Smooth muscle cell (in vitro differentiated cells): ENCODE data around the gene PAK6. TPM values are rescaled to one million over a fixed set of nuclear protein-coding genes. Genes with fewer than 3 reads are reported as not detected.

ENCODE experiments used
- DNase-seq: peaks from one replicate; lab custom pipeline; 2025; ENCODE audit not compliant: unreplicated experiment; lab: John Stamatoyannopoulos, UW
- H2AFZ ChIP-seq: fragments of 200-600 bp; sonication (generic); 2 replicates; pipeline ENCODE4 v1.6.0; 2016; ENCODE audit warnings: antibody characterized with exemption, low read depth, mild to moderate bottlenecking
- H3F3A ChIP-seq: fragments of 200-600 bp; sonication (generic); 2 replicates; pipeline ENCODE4 v1.6.0; 2017; ENCODE audit warnings: antibody characterized with exemption, low read depth
- H3K27ac ChIP-seq: fragments of 200-600 bp; sonication (generic); 2 replicates; pipeline ENCODE4 v1.5.1; 2016; ENCODE audit warnings: low read depth, mild to moderate bottlenecking
- H3K27me3 ChIP-seq: fragments of 200-600 bp; sonication (generic); 2 replicates; pipeline ENCODE4 v1.6.1; 2016; ENCODE audit warnings: low read depth, mild to moderate bottlenecking
- H3K36me3 ChIP-seq: fragments of 200-600 bp; sonication (generic); 2 replicates; pipeline ENCODE4 v1.5.1; 2016; ENCODE audit warnings: low read depth
- H3K4me1 ChIP-seq: fragments of 200-600 bp; sonication (generic); 2 replicates; pipeline ENCODE4 v1.5.1; 2016; ENCODE audit warnings: low read depth
- H3K4me2 ChIP-seq: fragments of 200-600 bp; sonication (generic); 2 replicates; pipeline ENCODE4 v1.6.0; 2016; ENCODE audit warnings: mild to moderate bottlenecking
- H3K4me3 ChIP-seq: fragments of 200-600 bp; sonication (generic); 2 replicates; pipeline ENCODE4 v1.5.1; 2016; ENCODE audit warnings: mild to moderate bottlenecking
- H3K79me2 ChIP-seq: fragments of 200-600 bp; sonication (generic); 2 replicates; pipeline ENCODE4 v1.6.0; 2016; ENCODE audit warnings: low read depth, mild to moderate bottlenecking
- H3K9ac ChIP-seq: fragments of 200-600 bp; sonication (generic); 2 replicates; pipeline ENCODE4 v1.6.0; 2016; ENCODE audit warnings: low read depth
- H3K9me3 ChIP-seq: fragments of 200-600 bp; sonication (generic); replicated peaks from 2 replicates; pipeline ENCODE4 v1.5.1; 2016; ENCODE audit warnings: low read depth
- H4K20me1 ChIP-seq: fragments of 200-600 bp; sonication (generic); 2 replicates; pipeline ENCODE4 v1.6.0; 2016; ENCODE audit warnings: low read depth
- WGBS: methylation state at CpG from one replicate; pipeline ENCODE4 v1.1.7; 2016; ENCODE audit warnings: low lambda C conversion rate; 5-methylcytosine and 5-hydroxymethylcytosine counted together
- polyA plus RNA-seq: library from polyadenylated mRNA; unstranded; fragments of >200 nt; fragmentation: Nextera tagmentation; extraction: Ambion mirVana; gene quantifications from 2 replicates; pipeline ENCODE4 v1.2.1, GENCODE V29; 2016
- total RNA-seq: library from RNA; depleted of rRNA; stranded (reverse); fragments of >200 nt; gene quantifications from 2 replicates; pipeline ENCODE4 v1.2.3, GENCODE V29; 2014
- TF ChIP-seq, protein P1 (sequence below): fragments of 200-600 bp; sonication (generic); IDR thresholded peaks from 2 replicates; pipeline ENCODE4 v1.5.1; 2017; ENCODE audit warnings: borderline replicate concordance, mild to moderate bottlenecking, antibody characterized with exemption; ENCODE audit not compliant: insufficient read depth, poor library complexity, severe bottlenecking

PAK6 gene
- total and polyA plus RNA-seq, 2 experiments from 2014 or later: 0.29 to 1.6 TPM

DNA sequence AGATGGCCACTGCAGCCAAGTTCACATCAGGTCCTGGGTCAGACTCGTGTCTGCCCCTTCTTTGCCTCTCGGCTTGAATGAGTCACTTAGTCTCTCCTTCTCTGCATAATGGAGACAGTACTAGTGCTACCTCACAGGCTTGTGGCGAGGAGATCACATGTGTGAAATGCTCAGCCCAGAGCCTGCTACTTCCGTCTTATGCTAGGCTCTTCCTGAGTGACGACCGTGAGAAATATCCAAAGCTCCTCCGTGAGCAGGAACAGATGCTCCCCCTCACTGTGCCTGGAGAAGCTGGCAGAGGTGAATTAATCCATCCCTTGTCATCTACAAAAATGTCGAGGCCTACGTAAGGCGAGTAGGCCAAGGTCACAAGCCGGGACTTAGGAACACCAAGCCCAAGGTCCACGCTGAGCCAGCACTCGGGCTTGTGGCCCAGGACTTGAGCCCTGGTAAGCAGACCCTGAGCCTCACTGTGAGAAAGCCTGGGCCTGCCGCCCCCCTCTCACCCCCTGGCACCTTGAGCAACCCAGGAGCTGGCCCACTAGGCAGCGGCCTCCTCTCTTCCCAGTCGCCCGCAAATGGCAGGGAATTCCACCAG lies 17.9 kb downstream of the PAK6 start:
- no peak for DNase-seq
- no peak overlapping the region for H3K9ac ChIP-seq
- WGBS: 72% methylated on average over 17 of the region's 17 CpGs
- H3K27me3 ChIP-seq: peaks cover 36% of the 10 kb centered on the region
- no peaks in the 10 kb centered on the region for H3F3A ChIP-seq
- TF ChIP-seq, protein P1, sequence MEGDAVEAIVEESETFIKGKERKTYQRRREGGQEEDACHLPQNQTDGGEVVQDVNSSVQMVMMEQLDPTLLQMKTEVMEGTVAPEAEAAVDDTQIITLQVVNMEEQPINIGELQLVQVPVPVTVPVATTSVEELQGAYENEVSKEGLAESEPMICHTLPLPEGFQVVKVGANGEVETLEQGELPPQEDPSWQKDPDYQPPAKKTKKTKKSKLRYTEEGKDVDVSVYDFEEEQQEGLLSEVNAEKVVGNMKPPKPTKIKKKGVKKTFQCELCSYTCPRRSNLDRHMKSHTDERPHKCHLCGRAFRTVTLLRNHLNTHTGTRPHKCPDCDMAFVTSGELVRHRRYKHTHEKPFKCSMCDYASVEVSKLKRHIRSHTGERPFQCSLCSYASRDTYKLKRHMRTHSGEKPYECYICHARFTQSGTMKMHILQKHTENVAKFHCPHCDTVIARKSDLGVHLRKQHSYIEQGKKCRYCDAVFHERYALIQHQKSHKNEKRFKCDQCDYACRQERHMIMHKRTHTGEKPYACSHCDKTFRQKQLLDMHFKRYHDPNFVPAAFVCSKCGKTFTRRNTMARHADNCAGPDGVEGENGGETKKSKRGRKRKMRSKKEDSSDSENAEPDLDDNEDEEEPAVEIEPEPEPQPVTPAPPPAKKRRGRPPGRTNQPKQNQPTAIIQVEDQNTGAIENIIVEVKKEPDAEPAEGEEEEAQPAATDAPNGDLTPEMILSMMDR: no peak
- H3K27ac ChIP-seq: no peak overlapping the region
- H3K9me3 ChIP-seq: no peaks in the 10 kb centered on the region
- no peak overlapping the region for H3K4me3 ChIP-seq
- no peaks in the 10 kb centered on the region for H3K79me2 ChIP-seq
- no peaks in the 10 kb centered on the region for H3K36me3 ChIP-seq
- H3K4me2 ChIP-seq: no peak overlapping the region
- H4K20me1 ChIP-seq: no peaks in the 10 kb centered on the region
- peaks cover 7% of the 10 kb centered on the region for H3K4me1 ChIP-seq
- no peak overlapping the region for H2AFZ ChIP-seq

DNA sequence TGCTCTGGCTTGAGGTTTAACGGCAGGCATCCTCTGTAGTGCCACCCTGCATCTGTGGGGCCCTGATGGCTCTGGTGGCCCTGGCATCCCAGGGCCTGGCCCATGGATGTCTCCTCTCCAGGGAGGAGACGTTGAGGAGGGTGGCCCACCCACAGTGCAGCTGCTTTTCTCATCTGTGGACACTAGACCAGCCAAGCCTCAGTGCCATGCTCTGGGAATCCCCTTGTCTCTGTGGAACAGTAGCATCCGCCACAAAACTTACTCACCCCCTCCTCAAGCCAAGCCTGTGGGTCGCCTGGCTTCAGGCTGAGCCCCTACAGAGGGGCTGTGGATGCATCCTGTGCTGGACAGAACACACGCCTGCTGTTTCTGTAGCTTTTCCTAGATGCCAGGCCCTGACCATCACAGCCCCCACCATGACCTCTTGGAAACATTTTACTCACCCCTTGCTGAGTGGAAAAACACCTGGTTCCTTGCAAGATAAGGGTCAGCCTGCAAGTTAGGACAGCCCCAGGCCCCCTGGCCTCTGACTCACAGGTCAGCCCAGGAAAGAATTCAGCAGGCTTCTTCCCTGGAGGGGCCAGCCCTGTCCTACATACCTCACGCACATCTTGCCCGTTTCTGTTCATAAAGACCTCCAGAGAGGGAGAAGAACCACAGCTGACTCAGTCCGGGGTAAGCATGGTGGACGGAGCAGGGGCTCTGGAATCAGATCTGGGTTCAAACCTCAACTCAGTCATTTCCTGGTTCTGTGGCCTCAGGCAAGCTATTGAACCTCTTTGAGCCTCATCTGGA lies 19.0 kb downstream of the PAK6 start:
- peaks cover 25% of the 10 kb centered on the region for H3K27me3 ChIP-seq
- no peak overlapping the region for H3K4me2 ChIP-seq
- no peaks in the 10 kb centered on the region for H3K36me3 ChIP-seq
- H3F3A ChIP-seq: no peaks in the 10 kb centered on the region
- DNase-seq: no peak
- no peak overlapping the region for H2AFZ ChIP-seq
- H3K27ac ChIP-seq: no peak overlapping the region
- H3K9me3 ChIP-seq: no peaks in the 10 kb centered on the region
- TF ChIP-seq, protein P1: no peak
- no peak overlapping the region for H3K4me3 ChIP-seq
- no peaks in the 10 kb centered on the region for H3K79me2 ChIP-seq
- 58% methylated on average over 9 of the region's 9 CpGs for WGBS
- peaks cover 1% of the 10 kb centered on the region for H3K4me1 ChIP-seq
- no peak overlapping the region for H3K9ac ChIP-seq
- no peaks in the 10 kb centered on the region for H4K20me1 ChIP-seq

DNA sequence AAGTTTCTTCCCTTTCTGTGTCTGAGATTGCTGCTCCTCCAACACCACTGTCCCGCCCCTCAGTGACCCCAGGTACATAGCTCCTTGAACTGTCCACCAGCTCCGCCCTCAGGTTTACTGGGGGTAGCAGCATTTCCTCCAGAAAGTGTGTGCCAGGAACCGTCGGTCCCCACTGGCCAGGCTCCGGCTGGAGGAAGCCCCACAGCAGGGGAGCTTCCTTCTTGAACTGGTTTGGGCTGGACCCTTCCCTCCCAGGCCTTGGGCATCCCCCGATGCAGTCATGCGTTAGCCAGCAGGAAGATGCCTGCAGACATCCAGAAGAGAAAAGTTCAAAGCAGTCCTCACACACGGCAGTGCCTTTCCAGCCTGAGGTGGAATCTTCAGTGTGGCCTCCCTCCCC lies 19.7 kb downstream of the PAK6 start:
- 60% methylated on average over 8 of the region's 8 CpGs for WGBS
- TF ChIP-seq, protein P1: no peak
- H2AFZ ChIP-seq: no peak overlapping the region

More for the DNA sequence above, 19.7 kb downstream of the PAK6 start:
- Histone ChIP-seq H3K27me3 (peaks cover 18% of the 10 kb centered on the region), H3K4me1 (no peaks in the 10 kb centered on the region), H4K20me1 (no peaks in the 10 kb centered on the region), H3K36me3 (no peaks in the 10 kb centered on the region), H3K9me3 (no peaks in the 10 kb centered on the region), H3K27ac (no peak overlapping the region), H3K79me2 (no peaks in the 10 kb centered on the region), H3K4me2 (no peak overlapping the region), H3K4me3 (no peak overlapping the region), H3K9ac (no peak overlapping the region), H3F3A (no peaks in the 10 kb centered on the region)
- no peak for DNase-seq
